Measurements from ENCODE around the gene TANC1.

GRCh38 chr2:158921599-158922408 lies 46.6 kb upstream of the TANC1 start:
- TF ChIP-seq CTCF (conservative IDR thresholded peaks at IDR 0.05; ENCODE audit: low read length) (no peak), EZH2phosphoT487 (IDR thresholded peaks at IDR 0.05; ENCODE audit: borderline replicate concordance) (no peak)
